Epithelial cell of esophagus (primary cell): ENCODE measurements around the gene IPO4.

Experiments used
- DNase-seq: peaks from one replicate; pipeline ENCODE4 v3.0.0; 2010; ENCODE audit warnings: low read depth
- H3K4me3 ChIP-seq: 2 replicates; pipeline ENCODE4 v1.5.1; 2011; ENCODE audit warnings: mild to moderate bottlenecking, low read length, control low read depth
- CTCF ChIP-seq: IDR thresholded peaks from 2 replicates; pipeline ENCODE4 v1.5.1; 2011; ENCODE audit warnings: low read depth, mild to moderate bottlenecking, low read length, control low read depth, inconsistent platforms; ENCODE audit not compliant: insufficient read depth; ENCODE audit errors: missing control alignments

The IPO4 gene

GRCh38 chr14:24189460-24189859, 844 bp upstream of the IPO4 start:
- no peak for TF ChIP-seq CTCF
- H3K4me3 ChIP-seq = no peak overlapping the region
- no peak for DNase-seq

GRCh38 chr14:24189059-24189375, 401 bp upstream of the IPO4 start:
- DNase-seq = no peak
- no peak for TF ChIP-seq CTCF
- peak overlapping the region; percentile 85 for H3K4me3 ChIP-seq

- DNase-seq = no peak
- no peak for TF ChIP-seq CTCF
- peak overlapping the region; percentile 85 for H3K4me3 ChIP-seq
Measured at GRCh38 chr14:24187539-24187915, 1.1 kb downstream of the IPO4 start.

GRCh38 chr14:24186831-24187538, 1.6 kb downstream of the IPO4 start:
- no peak overlapping the region for H3K4me3 ChIP-seq
- no peak for DNase-seq
- TF ChIP-seq CTCF = no peak

- H3K4me3 ChIP-seq = no peak overlapping the region
- DNase-seq = no peak
- TF ChIP-seq CTCF = no peak
Measured at GRCh38 chr14:24185741-24186140, 2.9 kb downstream of the IPO4 start.

- TF ChIP-seq CTCF = no peak
- no peak overlapping the region for H3K4me3 ChIP-seq
Measured at GRCh38 chr14:24185026-24185425, 3.6 kb downstream of the IPO4 start.

More at GRCh38 chr14:24185026-24185425, 3.6 kb downstream of the IPO4 start:
- no peak for DNase-seq
